Measurements from ENCODE around the gene TREX2. TPM values are rescaled to one million over a fixed set of nuclear protein-coding genes. Genes with fewer than 3 reads are reported as not detected.

The TREX2 gene
- total and polyA plus RNA-seq, 12 donors, result 0.28 to 4.3 (median 1.1) TPM; not detected in 2

GRCh38 chrX:153469811-153470410, 24.1 kb upstream of the TREX2 start:
- peak overlapping the region in 2 of 4 donors; percentile 10 to 70 for H3K4me3 ChIP-seq
- no peaks in the 10 kb centered on the region for H3K27me3 ChIP-seq
- no peaks in the 10 kb centered on the region for H3K9me3 ChIP-seq (replicated peaks in 1 of 3)
- whole genome bisulfite sequencing, 4 donors, result 1 to 21% (median 8%) methylated on average over 5 to 32 of the region's 32 CpGs
- H3K4me1 ChIP-seq (replicated peaks in 1 of 2), result no peaks in the 10 kb centered on the region
- intact Hi-C loops (cut with DNase I), result no loop called here
- no peak for TF ChIP-seq POLR2A (IDR thresholded peaks at IDR 0.05)
- TF ChIP-seq, protein P1, sequence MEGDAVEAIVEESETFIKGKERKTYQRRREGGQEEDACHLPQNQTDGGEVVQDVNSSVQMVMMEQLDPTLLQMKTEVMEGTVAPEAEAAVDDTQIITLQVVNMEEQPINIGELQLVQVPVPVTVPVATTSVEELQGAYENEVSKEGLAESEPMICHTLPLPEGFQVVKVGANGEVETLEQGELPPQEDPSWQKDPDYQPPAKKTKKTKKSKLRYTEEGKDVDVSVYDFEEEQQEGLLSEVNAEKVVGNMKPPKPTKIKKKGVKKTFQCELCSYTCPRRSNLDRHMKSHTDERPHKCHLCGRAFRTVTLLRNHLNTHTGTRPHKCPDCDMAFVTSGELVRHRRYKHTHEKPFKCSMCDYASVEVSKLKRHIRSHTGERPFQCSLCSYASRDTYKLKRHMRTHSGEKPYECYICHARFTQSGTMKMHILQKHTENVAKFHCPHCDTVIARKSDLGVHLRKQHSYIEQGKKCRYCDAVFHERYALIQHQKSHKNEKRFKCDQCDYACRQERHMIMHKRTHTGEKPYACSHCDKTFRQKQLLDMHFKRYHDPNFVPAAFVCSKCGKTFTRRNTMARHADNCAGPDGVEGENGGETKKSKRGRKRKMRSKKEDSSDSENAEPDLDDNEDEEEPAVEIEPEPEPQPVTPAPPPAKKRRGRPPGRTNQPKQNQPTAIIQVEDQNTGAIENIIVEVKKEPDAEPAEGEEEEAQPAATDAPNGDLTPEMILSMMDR (IDR thresholded peaks at IDR 0.05), result peak in 4 of 6 experiments; percentile 11 to 48 (median 22)
- H3K36me3 ChIP-seq (replicated peaks in 1 of 2), result no peaks in the 10 kb centered on the region
- peak overlapping the region in 1 of 5 donors; percentile 78 for H3K27ac ChIP-seq
- DNase-seq, result peak in 4 of 7 donors; percentile 26 to 57 (median 41)

DNA sequence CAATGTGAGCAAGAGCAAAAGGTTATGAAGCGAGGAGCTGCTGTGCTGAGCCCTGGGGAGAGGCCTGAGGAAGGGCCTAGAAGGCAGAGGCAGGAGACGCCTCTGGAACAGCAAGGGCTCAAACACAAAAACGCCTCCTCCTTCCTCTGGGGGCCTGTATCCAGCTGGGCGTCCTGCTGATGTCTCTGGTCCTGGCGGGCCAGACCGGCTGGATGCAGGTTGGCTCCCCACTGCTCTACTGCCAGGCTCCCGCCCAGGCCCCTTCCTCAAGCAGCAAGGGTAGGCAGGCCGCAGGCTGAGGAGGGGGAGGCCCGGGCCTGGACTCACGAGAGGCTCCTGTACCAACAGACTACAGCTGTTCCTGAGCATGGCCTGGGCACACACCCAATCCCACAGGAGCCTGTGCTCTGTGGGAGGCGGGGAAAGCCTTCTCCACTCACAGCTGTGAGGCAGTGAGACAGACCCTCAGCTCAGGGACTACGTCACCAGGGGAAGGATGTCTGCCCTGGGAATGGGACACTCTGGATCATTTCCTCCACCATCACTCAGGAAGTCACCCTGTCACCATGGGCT, 22.2 kb upstream of the TREX2 start:
- Histone ChIP-seq H3K4me1 (replicated peaks in 1 of 2) (no peaks in the 10 kb centered on the region), H3K27ac (no peak overlapping the region), H3K27me3 (no peaks in the 10 kb centered on the region), H3K4me3 (no peak overlapping the region), H3K36me3 (replicated peaks in 1 of 2) (no peaks in the 10 kb centered on the region), H3K9me3 (replicated peaks in 1 of 3) (no peaks in the 10 kb centered on the region)
- no peak for DNase-seq
- TF ChIP-seq, protein P1 (IDR thresholded peaks at IDR 0.05), result no peak
- no peak for TF ChIP-seq POLR2A (IDR thresholded peaks at IDR 0.05)
- whole genome bisulfite sequencing, 4 donors, result 80 to 97% (median 92%) methylated on average over 2 to 12 of the region's 12 CpGs
- intact Hi-C loops (cut with DNase I), result no loop called here

DNA sequence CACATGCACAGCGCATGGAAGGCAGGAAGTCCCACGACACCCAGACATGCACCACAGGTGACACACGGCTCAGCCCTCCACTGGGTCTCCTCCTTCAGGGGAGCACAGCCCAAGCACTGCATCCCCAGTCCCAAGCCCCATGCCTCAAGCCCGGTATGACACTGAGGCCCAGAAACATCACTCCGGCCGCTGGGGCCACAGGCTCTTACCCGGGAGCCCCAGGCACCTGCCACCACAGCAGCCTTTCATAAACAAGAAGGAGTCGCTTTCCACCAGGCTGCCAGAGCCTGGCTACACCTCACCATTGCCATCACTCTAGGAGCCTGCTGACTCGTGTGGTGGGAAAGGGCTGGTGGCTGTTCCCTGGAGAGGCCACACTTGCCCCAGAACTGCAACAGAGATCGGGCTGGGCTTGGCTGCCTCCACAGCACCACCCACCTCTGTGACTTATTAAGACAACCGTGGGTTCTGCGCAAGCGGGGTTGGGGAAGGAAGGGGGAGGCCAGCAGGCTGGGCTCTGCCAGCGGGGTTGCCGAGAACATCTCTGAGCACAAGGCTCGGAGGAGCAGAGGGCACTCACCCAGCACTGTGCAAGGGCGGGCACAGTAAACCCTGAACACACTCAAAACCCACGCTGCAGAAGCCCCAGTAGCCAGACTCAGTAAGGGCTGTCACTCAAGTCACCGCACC, 20.0 kb upstream of the TREX2 start:
- no peak overlapping the region for H3K4me3 ChIP-seq
- H3K27me3 ChIP-seq, result no peaks in the 10 kb centered on the region
- intact Hi-C loops (cut with DNase I), result no loop called here
- 86 to 91% (median 87%) methylated on average over 6 to 19 of the region's 19 CpGs; no CpG with 5 or more reads in 1 of the 4 donors for WGBS, 4 donors
- DNase-seq, result no peak
- H3K4me1 ChIP-seq (replicated peaks in 1 of 2), result no peaks in the 10 kb centered on the region
- H3K36me3 ChIP-seq (replicated peaks in 1 of 2), result no peaks in the 10 kb centered on the region
- TF ChIP-seq POLR2A (IDR thresholded peaks at IDR 0.05), result no peak
- TF ChIP-seq, protein P1 (IDR thresholded peaks at IDR 0.05), result no peak
- H3K9me3 ChIP-seq (replicated peaks in 1 of 3), result no peaks in the 10 kb centered on the region
- no peak overlapping the region for H3K27ac ChIP-seq

- Histone ChIP-seq H3K4me3 (no peak overlapping the region), H3K4me1 (replicated peaks in 1 of 2) (no peaks in the 10 kb centered on the region), H3K9me3 (replicated peaks in 1 of 3) (no peaks in the 10 kb centered on the region), H3K36me3 (replicated peaks in 1 of 2) (no peaks in the 10 kb centered on the region), H3K27me3 (no peaks in the 10 kb centered on the region), H3K27ac (no peak overlapping the region)
- intact Hi-C loops (cut with DNase I), result loop anchor here in 1 of 2 donors (5.0 kb wide), 1 partner anchor 43 kb away; no protein-coding TSS in a partner anchor
- DNase-seq, result no peak
- WGBS, 4 donors, result 82 to 92% (median 87%) methylated on average over 5 of the region's 5 CpGs; no CpG with 5 or more reads in 1 of the 4 donors
- TF ChIP-seq, protein P1 (IDR thresholded peaks at IDR 0.05), result no peak
- TF ChIP-seq POLR2A (IDR thresholded peaks at IDR 0.05), result no peak
Measured at GRCh38 chrX:153464116-153464515, 18.3 kb upstream of the TREX2 start.
